ENCODE measurements around the gene IARS2.

The IARS2 gene

GRCh38 chr1:220121791-220122530, 28.0 kb downstream of the IARS2 start:
- Histone ChIP-seq H3K4me3 (ENCODE audit: low read length) (no peak overlapping the region), H3K9me3 (ENCODE audit: insufficient read depth, low read length) (no peaks in the 10 kb centered on the region), H3K27ac (ENCODE audit: low read length) (no peak overlapping the region), H3K27me3 (ENCODE audit: low read depth, low read length) (no peaks in the 10 kb centered on the region), H3K36me3 (replicated peaks; ENCODE audit: low read depth, low read length) (peaks cover 5% of the 10 kb centered on the region), H3K4me1 (ENCODE audit: low read length) (0 out of 2 replicates have a peak, but pooled peaks cover 2% of the 10 kb centered on the region), H3K79me2 (ENCODE audit: low read length) (no peaks in the 10 kb centered on the region), H4K20me1 (ENCODE audit: insufficient read depth, low read length) (peaks cover 5% of the 10 kb centered on the region; the same call in 1 of the 2 replicates), H3K4me2 (ENCODE audit: low read length) (no peak overlapping the region), H2AFZ (ENCODE audit: low read depth, low read length) (no peak overlapping the region), H3K9ac (ENCODE audit: low read length) (no peak overlapping the region)
- no peak for TF ChIP-seq CTCF (IDR thresholded peaks at IDR 0.05; ENCODE audit: low read depth, low read length)
- TF ChIP-seq EZH2phosphoT487 (IDR thresholded peaks at IDR 0.05; ENCODE audit: low read depth), result no peak

GRCh38 chr1:220123066-220123465, 29.1 kb downstream of the IARS2 start:
- Histone ChIP-seq H3K4me2 (ENCODE audit: low read length) (no peak overlapping the region), H3K79me2 (ENCODE audit: low read length) (no peaks in the 10 kb centered on the region), H3K36me3 (replicated peaks; ENCODE audit: low read depth, low read length) (peaks cover 6% of the 10 kb centered on the region), H4K20me1 (ENCODE audit: insufficient read depth, low read length) (peaks cover 5% of the 10 kb centered on the region; the same call in 1 of the 2 replicates), H3K4me1 (ENCODE audit: low read length) (0 out of 2 replicates have a peak, but pooled peaks cover 2% of the 10 kb centered on the region), H3K9ac (ENCODE audit: low read length) (no peak overlapping the region), H3K9me3 (ENCODE audit: insufficient read depth, low read length) (no peaks in the 10 kb centered on the region), H3K27ac (ENCODE audit: low read length) (no peak overlapping the region), H3K4me3 (ENCODE audit: low read length) (no peak overlapping the region), H3K27me3 (ENCODE audit: low read depth, low read length) (no peaks in the 10 kb centered on the region), H2AFZ (ENCODE audit: low read depth, low read length) (no peak overlapping the region)
- TF ChIP-seq EZH2phosphoT487 (IDR thresholded peaks at IDR 0.05; ENCODE audit: low read depth), result no peak
- no peak for TF ChIP-seq CTCF (IDR thresholded peaks at IDR 0.05; ENCODE audit: low read depth, low read length)

GRCh38 chr1:220123889-220124288, 30.0 kb downstream of the IARS2 start:
- peaks cover 5% of the 10 kb centered on the region; the same call in 1 of the 2 replicates for H4K20me1 ChIP-seq (ENCODE audit: insufficient read depth, low read length)
- H3K79me2 ChIP-seq (ENCODE audit: low read length), result no peaks in the 10 kb centered on the region
- H3K27ac ChIP-seq (ENCODE audit: low read length), result no peak overlapping the region
- H3K9me3 ChIP-seq (ENCODE audit: insufficient read depth, low read length), result no peaks in the 10 kb centered on the region
- TF ChIP-seq CTCF (IDR thresholded peaks at IDR 0.05; ENCODE audit: low read depth, low read length) (peak; percentile 47), EZH2phosphoT487 (IDR thresholded peaks at IDR 0.05; ENCODE audit: low read depth) (no peak)
- H3K9ac ChIP-seq (ENCODE audit: low read length), result no peak overlapping the region
- H3K4me2 ChIP-seq (ENCODE audit: low read length), result no peak overlapping the region
- H3K4me1 ChIP-seq (ENCODE audit: low read length), result 0 out of 2 replicates have a peak, but pooled peaks cover 2% of the 10 kb centered on the region
- no peak overlapping the region for H3K4me3 ChIP-seq (ENCODE audit: low read length)
- H3K36me3 ChIP-seq (replicated peaks; ENCODE audit: low read depth, low read length), result peaks cover 11% of the 10 kb centered on the region
- no peak overlapping the region for H2AFZ ChIP-seq (ENCODE audit: low read depth, low read length)
- no peaks in the 10 kb centered on the region for H3K27me3 ChIP-seq (ENCODE audit: low read depth, low read length)

GRCh38 chr1:220124542-220124941, 30.6 kb downstream of the IARS2 start:
- Histone ChIP-seq H3K4me1 (ENCODE audit: low read length) (0 out of 2 replicates have a peak, but pooled peaks cover 2% of the 10 kb centered on the region), H3K27me3 (ENCODE audit: low read depth, low read length) (no peaks in the 10 kb centered on the region), H3K79me2 (ENCODE audit: low read length) (no peaks in the 10 kb centered on the region), H3K4me2 (ENCODE audit: low read length) (no peak overlapping the region), H3K4me3 (ENCODE audit: low read length) (no peak overlapping the region), H3K27ac (ENCODE audit: low read length) (no peak overlapping the region), H3K36me3 (replicated peaks; ENCODE audit: low read depth, low read length) (peaks cover 16% of the 10 kb centered on the region), H2AFZ (ENCODE audit: low read depth, low read length) (no peak overlapping the region), H4K20me1 (ENCODE audit: insufficient read depth, low read length) (peaks cover 8% of the 10 kb centered on the region; the same call in 1 of the 2 replicates), H3K9ac (ENCODE audit: low read length) (no peak overlapping the region), H3K9me3 (ENCODE audit: insufficient read depth, low read length) (no peaks in the 10 kb centered on the region)
- TF ChIP-seq CTCF (IDR thresholded peaks at IDR 0.05; ENCODE audit: low read depth, low read length), result no peak
- TF ChIP-seq EZH2phosphoT487 (IDR thresholded peaks at IDR 0.05; ENCODE audit: low read depth), result no peak
